PFSK-1 (cell line): ENCODE measurements around the gene ACSL6.

Source experiments
- FOXP2 ChIP-seq: optimal IDR thresholded peaks from 2 replicates; pipeline ENCODE3; 2011; ENCODE audit warnings: borderline replicate concordance, control low read depth, inconsistent platforms; ENCODE audit not compliant: insufficient read depth; ENCODE audit errors: extremely low read length, extremely low read depth
- POLR2AphosphoS5 ChIP-seq: IDR thresholded peaks from 2 replicates; pipeline ENCODE4 v1.6.1; 2012; ENCODE audit warnings: low read depth, mild to moderate bottlenecking, control low read depth, low read length, moderate library complexity
- SIN3A ChIP-seq: IDR thresholded peaks from 2 replicates; pipeline ENCODE4 v1.6.1; 2012; ENCODE audit warnings: mild to moderate bottlenecking, low read length, moderate library complexity, borderline replicate concordance; ENCODE audit not compliant: insufficient read depth
- TAF1 ChIP-seq: IDR thresholded peaks from 2 replicates; pipeline ENCODE4 v1.6.1; 2012; ENCODE audit warnings: low read length, control low read depth, borderline replicate concordance; ENCODE audit not compliant: insufficient read depth
- TF ChIP-seq, protein P1 (sequence below), 2 experiments: IDR thresholded peaks; 2 replicates each; pipeline versions ENCODE4 v1.6.1 to v1.8.0; 2011 to 2012; ENCODE audit warnings: low read depth in 2 of 2, low read length in 2 of 2, control low read depth in 1 of 2, inconsistent platforms in 1 of 2, mild to moderate bottlenecking in 1 of 2, moderate library complexity in 1 of 2; ENCODE audit not compliant: insufficient read depth in 1 of 2

The ACSL6 gene

DNA sequence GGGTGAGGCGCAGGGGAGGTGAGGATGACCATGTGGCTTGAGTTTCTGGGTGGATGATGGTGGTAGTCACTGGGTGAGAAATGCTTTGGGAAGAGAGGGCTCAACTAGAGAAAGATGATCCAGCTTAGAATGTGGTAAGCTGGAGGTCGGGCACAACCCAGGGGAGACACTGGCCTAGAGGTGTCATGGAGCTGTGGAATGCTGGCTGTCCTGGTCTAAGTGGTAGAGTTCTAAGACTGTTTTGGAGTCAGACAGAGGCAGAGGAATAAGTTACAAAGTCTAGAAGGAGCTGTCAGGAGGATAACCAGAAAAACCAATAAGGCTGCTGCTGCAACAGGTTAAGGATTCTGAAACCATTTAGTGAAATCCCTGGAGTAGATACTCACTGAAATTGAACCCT, 19.2 kb upstream of the ACSL6 start:
- TF ChIP-seq, protein P1, sequence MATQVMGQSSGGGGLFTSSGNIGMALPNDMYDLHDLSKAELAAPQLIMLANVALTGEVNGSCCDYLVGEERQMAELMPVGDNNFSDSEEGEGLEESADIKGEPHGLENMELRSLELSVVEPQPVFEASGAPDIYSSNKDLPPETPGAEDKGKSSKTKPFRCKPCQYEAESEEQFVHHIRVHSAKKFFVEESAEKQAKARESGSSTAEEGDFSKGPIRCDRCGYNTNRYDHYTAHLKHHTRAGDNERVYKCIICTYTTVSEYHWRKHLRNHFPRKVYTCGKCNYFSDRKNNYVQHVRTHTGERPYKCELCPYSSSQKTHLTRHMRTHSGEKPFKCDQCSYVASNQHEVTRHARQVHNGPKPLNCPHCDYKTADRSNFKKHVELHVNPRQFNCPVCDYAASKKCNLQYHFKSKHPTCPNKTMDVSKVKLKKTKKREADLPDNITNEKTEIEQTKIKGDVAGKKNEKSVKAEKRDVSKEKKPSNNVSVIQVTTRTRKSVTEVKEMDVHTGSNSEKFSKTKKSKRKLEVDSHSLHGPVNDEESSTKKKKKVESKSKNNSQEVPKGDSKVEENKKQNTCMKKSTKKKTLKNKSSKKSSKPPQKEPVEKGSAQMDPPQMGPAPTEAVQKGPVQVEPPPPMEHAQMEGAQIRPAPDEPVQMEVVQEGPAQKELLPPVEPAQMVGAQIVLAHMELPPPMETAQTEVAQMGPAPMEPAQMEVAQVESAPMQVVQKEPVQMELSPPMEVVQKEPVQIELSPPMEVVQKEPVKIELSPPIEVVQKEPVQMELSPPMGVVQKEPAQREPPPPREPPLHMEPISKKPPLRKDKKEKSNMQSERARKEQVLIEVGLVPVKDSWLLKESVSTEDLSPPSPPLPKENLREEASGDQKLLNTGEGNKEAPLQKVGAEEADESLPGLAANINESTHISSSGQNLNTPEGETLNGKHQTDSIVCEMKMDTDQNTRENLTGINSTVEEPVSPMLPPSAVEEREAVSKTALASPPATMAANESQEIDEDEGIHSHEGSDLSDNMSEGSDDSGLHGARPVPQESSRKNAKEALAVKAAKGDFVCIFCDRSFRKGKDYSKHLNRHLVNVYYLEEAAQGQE (IDR thresholded peaks at IDR 0.05; ENCODE audit: insufficient read depth in 1 of 2, low read depth in 2 of 2, low read length in 2 of 2), result no peak
- TF ChIP-seq FOXP2 (no peak), POLR2AphosphoS5 (no peak), SIN3A (no peak), TAF1 (no peak)

DNA sequence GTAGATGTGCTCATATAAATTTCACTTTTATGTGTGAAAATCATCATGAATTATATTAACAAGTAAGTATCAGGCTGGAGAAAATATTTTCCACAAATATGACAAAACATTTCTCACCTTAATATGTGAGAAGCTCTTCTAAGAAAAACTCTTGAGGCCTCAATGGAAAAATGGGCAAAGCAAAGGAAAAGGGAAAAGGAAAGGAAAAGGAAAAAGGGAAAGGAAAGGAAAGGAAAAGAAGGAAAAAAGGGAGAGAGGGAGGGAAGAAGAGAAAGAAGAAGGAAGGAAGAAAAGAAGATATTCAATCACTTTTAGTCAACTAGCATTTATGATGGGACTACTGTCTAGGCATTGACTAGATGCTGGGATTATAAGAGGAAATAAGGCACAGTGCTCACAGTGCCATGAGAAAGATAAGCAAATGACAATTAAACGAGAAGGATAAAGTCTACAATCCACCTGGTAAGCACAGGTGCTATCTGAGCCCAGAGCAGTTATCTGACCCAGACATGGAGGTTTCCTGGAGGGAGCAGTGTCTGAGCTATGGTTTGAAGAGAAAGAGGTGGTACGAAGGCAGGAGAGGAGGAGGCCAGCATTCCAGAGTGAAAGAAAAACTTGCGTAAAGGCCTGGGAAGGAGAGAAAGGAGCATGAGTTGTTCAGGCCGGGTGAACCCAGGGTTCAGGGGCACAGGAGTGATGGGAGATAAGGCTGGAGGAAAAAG, 18.3 kb upstream of the ACSL6 start:
- TF ChIP-seq TAF1, result no peak
- TF ChIP-seq POLR2AphosphoS5, result no peak
- TF ChIP-seq FOXP2, result no peak
- TF ChIP-seq, protein P1 (IDR thresholded peaks at IDR 0.05; ENCODE audit: insufficient read depth in 1 of 2, low read depth in 2 of 2, low read length in 2 of 2), result no peak
- TF ChIP-seq SIN3A, result no peak

DNA sequence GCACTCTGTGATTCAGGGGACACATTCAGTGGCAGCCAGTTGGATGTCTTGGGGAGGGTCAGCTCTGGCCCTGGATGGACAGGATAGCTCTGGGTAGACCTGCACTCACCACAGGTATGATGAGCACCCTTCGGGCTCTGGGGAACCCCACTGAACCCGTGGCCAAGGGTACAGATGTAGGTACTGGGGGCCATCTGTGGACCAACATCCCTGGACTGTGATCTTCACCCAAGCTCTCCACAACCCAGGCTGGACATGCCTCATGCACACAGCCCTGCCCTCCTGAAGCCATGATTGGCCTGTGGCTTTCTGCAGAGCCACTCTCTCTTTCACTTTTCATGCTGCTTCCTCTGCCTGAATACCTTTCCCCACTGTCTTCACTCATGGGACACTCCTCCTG, 15.6 kb upstream of the ACSL6 start:
- no peak for TF ChIP-seq SIN3A
- no peak for TF ChIP-seq FOXP2
- TF ChIP-seq, protein P1 (IDR thresholded peaks at IDR 0.05; ENCODE audit: insufficient read depth in 1 of 2, low read depth in 2 of 2, low read length in 2 of 2), result no peak
- no peak for TF ChIP-seq TAF1
- TF ChIP-seq POLR2AphosphoS5, result no peak

DNA sequence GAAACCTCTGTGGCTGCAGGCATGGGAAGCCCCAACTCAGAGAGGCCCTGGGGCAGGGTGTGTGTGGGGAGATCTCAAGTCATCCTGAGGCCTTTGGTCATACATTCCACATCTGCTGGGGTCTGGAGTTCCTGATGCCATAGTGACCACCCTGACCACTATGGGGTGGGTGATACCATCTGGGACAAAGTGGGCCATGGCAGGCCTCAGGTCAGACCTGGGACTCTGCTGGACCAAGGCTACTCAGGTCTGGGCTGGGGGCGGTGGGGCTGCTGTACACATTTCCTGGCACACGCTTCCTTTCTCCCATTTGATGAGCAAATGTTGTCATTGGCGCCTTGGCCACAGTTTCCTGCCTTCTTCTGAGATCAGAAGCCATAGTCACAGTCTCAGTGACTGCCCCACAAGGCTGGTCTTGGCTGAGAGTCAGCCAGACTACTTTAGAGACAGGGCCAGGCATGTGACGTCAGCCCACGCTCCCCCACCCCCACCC, 15.1 kb upstream of the ACSL6 start:
- TF ChIP-seq SIN3A, result no peak
- TF ChIP-seq POLR2AphosphoS5, result no peak
- no peak for TF ChIP-seq TAF1
- TF ChIP-seq, protein P1 (IDR thresholded peaks at IDR 0.05; ENCODE audit: insufficient read depth in 1 of 2, low read depth in 2 of 2, low read length in 2 of 2), result no peak
- TF ChIP-seq FOXP2, result no peak
